22Rv1 (cell line): ENCODE data around the gene FAM83G.
A peak's percentile ranks its signal among the peaks of the same experiment; 100 is the strongest.

Experiments used
- H3K27ac ChIP-seq: fragments of 450-650 bp; 2 replicates; pipeline ENCODE4 v1.5.1; 2017
- CTCF ChIP-seq: fragments of 450-650 bp; IDR thresholded peaks from 2 replicates; pipeline ENCODE4 v1.5.1; 2017; ENCODE audit warnings: mild to moderate bottlenecking
- ZFX ChIP-seq: fragments of 450-650 bp; IDR thresholded peaks from 2 replicates; pipeline ENCODE4 v1.6.1; 2017; ENCODE audit warnings: antibody characterized with exemption, borderline replicate concordance

The FAM83G gene

GRCh38 chr17:18981335-18981641 is 23.3 kb downstream of the FAM83G start:
- TF ChIP-seq CTCF: no peak
- no peak for TF ChIP-seq ZFX
- H3K27ac ChIP-seq: peak overlapping the region; percentile 46; the same call in 1 of the 2 replicates

- no peak for TF ChIP-seq CTCF
- H3K27ac ChIP-seq: no peak overlapping the region
Observed at GRCh38 chr17:18980682-18981334, 23.8 kb downstream of the FAM83G start.

GRCh38 chr17:18978655-18979054 is 25.9 kb downstream of the FAM83G start:
- TF ChIP-seq ZFX (no peak), CTCF (no peak)
- no peak overlapping the region for H3K27ac ChIP-seq

GRCh38 chr17:18978050-18978449 is 26.5 kb downstream of the FAM83G start:
- no peak for TF ChIP-seq CTCF
- TF ChIP-seq ZFX: no peak
- no peak overlapping the region for H3K27ac ChIP-seq

GRCh38 chr17:18977646-18978045 is 26.9 kb downstream of the FAM83G start:
- TF ChIP-seq ZFX (no peak), CTCF (no peak)
- H3K27ac ChIP-seq: no peak overlapping the region

- H3K27ac ChIP-seq: no peak overlapping the region
- TF ChIP-seq ZFX: no peak
- no peak for TF ChIP-seq CTCF
Observed at GRCh38 chr17:18977021-18977420, 27.5 kb downstream of the FAM83G start.

- H3K27ac ChIP-seq: no peak overlapping the region
- TF ChIP-seq ZFX: no peak
- TF ChIP-seq CTCF: no peak
Observed at GRCh38 chr17:18976201-18976600, 28.4 kb downstream of the FAM83G start.
